ENCODE results near the gene PLXNA4.
"Not testable (repeated sequence)": the region's sequence is repeated elsewhere in the genome, so short reads cannot be mapped to it uniquely, and the experiment has no call there.

PLXNA4 gene

GRCh38 chr7:132609906-132610520, 33.7 kb upstream of the PLXNA4 start:
- Histone ChIP-seq H3K4me1 (ENCODE audit: control insufficient read depth, insufficient read depth, low read length) (peaks cover 2% of the 10 kb centered on the region), H3K27ac (ENCODE audit: insufficient read depth, low read depth, low read length, poor library complexity, severe bottlenecking) (no peak overlapping the region), H3K9me3 (ENCODE audit: control insufficient read depth, low read length) (no peaks in the 10 kb centered on the region), H3K4me3 (ENCODE audit: insufficient read depth, low read depth, low read length) (no peak overlapping the region), H3K27me3 (ENCODE audit: control insufficient read depth, insufficient read depth, low read length, poor library complexity, severe bottlenecking) (peaks cover 8% of the 10 kb centered on the region), H3K36me3 (ENCODE audit: control insufficient read depth, insufficient read depth, low read length) (no peaks in the 10 kb centered on the region)
- 80 to 86% methylated on average over 2 of the region's 2 CpGs for WGBS, 2 experiments

- 89 to 92% methylated on average over 1 of the region's 2 CpGs for WGBS, 2 experiments
- Histone ChIP-seq H3K9me3 (ENCODE audit: control insufficient read depth, low read length) (no peaks in the 10 kb centered on the region), H3K36me3 (ENCODE audit: control insufficient read depth, insufficient read depth, low read length) (no peaks in the 10 kb centered on the region), H3K4me3 (ENCODE audit: insufficient read depth, low read depth, low read length) (no peak overlapping the region), H3K27ac (ENCODE audit: insufficient read depth, low read depth, low read length, poor library complexity, severe bottlenecking) (no peak overlapping the region), H3K4me1 (ENCODE audit: control insufficient read depth, insufficient read depth, low read length) (no peaks in the 10 kb centered on the region), H3K27me3 (ENCODE audit: control insufficient read depth, insufficient read depth, low read length, poor library complexity, severe bottlenecking) (peaks cover 6% of the 10 kb centered on the region)
Observed at GRCh38 chr7:132609222-132609621, 33.0 kb upstream of the PLXNA4 start.

GRCh38 chr7:132608523-132608922, 32.3 kb upstream of the PLXNA4 start:
- 87 to 89% methylated on average over 5 of the region's 5 CpGs for WGBS, 2 experiments

GRCh38 chr7:132607656-132608055, 31.4 kb upstream of the PLXNA4 start:
- Histone ChIP-seq H3K9me3 (ENCODE audit: control insufficient read depth, low read length) (no peaks in the 10 kb centered on the region), H3K4me1 (ENCODE audit: control insufficient read depth, insufficient read depth, low read length) (no peaks in the 10 kb centered on the region), H3K27me3 (ENCODE audit: control insufficient read depth, insufficient read depth, low read length, poor library complexity, severe bottlenecking) (no peaks in the 10 kb centered on the region), H3K36me3 (ENCODE audit: control insufficient read depth, insufficient read depth, low read length) (no peaks in the 10 kb centered on the region), H3K4me3 (ENCODE audit: insufficient read depth, low read depth, low read length) (no peak overlapping the region), H3K27ac (ENCODE audit: insufficient read depth, low read depth, low read length, poor library complexity, severe bottlenecking) (no peak overlapping the region)
- WGBS, 2 experiments: 81 to 86% methylated on average over 2 of the region's 2 CpGs

More at GRCh38 chr7:132608523-132608922, 32.3 kb upstream of the PLXNA4 start:
- no peaks in the 10 kb centered on the region for H3K4me1 ChIP-seq (ENCODE audit: control insufficient read depth, insufficient read depth, low read length)
- H3K27ac ChIP-seq (ENCODE audit: insufficient read depth, low read depth, low read length, poor library complexity, severe bottlenecking): no peak overlapping the region
- H3K4me3 ChIP-seq (ENCODE audit: insufficient read depth, low read depth, low read length): no peak overlapping the region
- H3K27me3 ChIP-seq (ENCODE audit: control insufficient read depth, insufficient read depth, low read length, poor library complexity, severe bottlenecking): peaks cover 6% of the 10 kb centered on the region
- H3K36me3 ChIP-seq (ENCODE audit: control insufficient read depth, insufficient read depth, low read length): no peaks in the 10 kb centered on the region
- no peaks in the 10 kb centered on the region for H3K9me3 ChIP-seq (ENCODE audit: control insufficient read depth, low read length)

GRCh38 chr7:132604121-132604520, 27.9 kb upstream of the PLXNA4 start:
- 90 to 93% methylated on average over 2 of the region's 4 CpGs for WGBS, 2 experiments
- H3K9me3 ChIP-seq (ENCODE audit: control insufficient read depth, low read length): no peaks in the 10 kb centered on the region
- no peaks in the 10 kb centered on the region for H3K4me1 ChIP-seq (ENCODE audit: control insufficient read depth, insufficient read depth, low read length)
- H3K36me3 ChIP-seq (ENCODE audit: control insufficient read depth, insufficient read depth, low read length): no peaks in the 10 kb centered on the region
- H3K27ac ChIP-seq (ENCODE audit: insufficient read depth, low read depth, low read length, poor library complexity, severe bottlenecking): no peak overlapping the region
- no peak overlapping the region for H3K4me3 ChIP-seq (ENCODE audit: insufficient read depth, low read depth, low read length)
- no peaks in the 10 kb centered on the region for H3K27me3 ChIP-seq (ENCODE audit: control insufficient read depth, insufficient read depth, low read length, poor library complexity, severe bottlenecking)

GRCh38 chr7:132603220-132603833, 27.1 kb upstream of the PLXNA4 start:
- 79 to 84% methylated on average over 6 of the region's 6 CpGs for WGBS, 2 experiments
- H3K4me1 ChIP-seq (ENCODE audit: control insufficient read depth, insufficient read depth, low read length): no peaks in the 10 kb centered on the region
- no peaks in the 10 kb centered on the region for H3K27me3 ChIP-seq (ENCODE audit: control insufficient read depth, insufficient read depth, low read length, poor library complexity, severe bottlenecking)
- H3K36me3 ChIP-seq (ENCODE audit: control insufficient read depth, insufficient read depth, low read length): no peaks in the 10 kb centered on the region
- no peaks in the 10 kb centered on the region for H3K9me3 ChIP-seq (ENCODE audit: control insufficient read depth, low read length)
- no peak overlapping the region for H3K27ac ChIP-seq (ENCODE audit: insufficient read depth, low read depth, low read length, poor library complexity, severe bottlenecking)
- no peak overlapping the region for H3K4me3 ChIP-seq (ENCODE audit: insufficient read depth, low read depth, low read length)

- WGBS, 2 experiments: 91 to 92% methylated on average over 1 of the region's 1 CpG
Observed at GRCh38 chr7:132601783-132602182, 25.5 kb upstream of the PLXNA4 start.

GRCh38 chr7:132596588-132596987, 20.3 kb upstream of the PLXNA4 start:
- Histone ChIP-seq H3K36me3 (ENCODE audit: control insufficient read depth, insufficient read depth, low read length) (no peaks in the 10 kb centered on the region), H3K27ac (ENCODE audit: insufficient read depth, low read depth, low read length, poor library complexity, severe bottlenecking) (no peak overlapping the region), H3K27me3 (ENCODE audit: control insufficient read depth, insufficient read depth, low read length, poor library complexity, severe bottlenecking) (no peaks in the 10 kb centered on the region), H3K4me3 (ENCODE audit: insufficient read depth, low read depth, low read length) (no peak overlapping the region), H3K9me3 (ENCODE audit: control insufficient read depth, low read length) (no peaks in the 10 kb centered on the region), H3K4me1 (ENCODE audit: control insufficient read depth, insufficient read depth, low read length) (no peaks in the 10 kb centered on the region)
- WGBS, 2 experiments: 96% methylated on average over 1 of the region's 1 CpG

More at GRCh38 chr7:132601783-132602182, 25.5 kb upstream of the PLXNA4 start:
- no peak overlapping the region for H3K4me3 ChIP-seq (ENCODE audit: insufficient read depth, low read depth, low read length)
- no peaks in the 10 kb centered on the region for H3K9me3 ChIP-seq (ENCODE audit: control insufficient read depth, low read length)
- no peak overlapping the region for H3K27ac ChIP-seq (ENCODE audit: insufficient read depth, low read depth, low read length, poor library complexity, severe bottlenecking)
- no peaks in the 10 kb centered on the region for H3K4me1 ChIP-seq (ENCODE audit: control insufficient read depth, insufficient read depth, low read length)
- H3K27me3 ChIP-seq (ENCODE audit: control insufficient read depth, insufficient read depth, low read length, poor library complexity, severe bottlenecking): no peaks in the 10 kb centered on the region
- no peaks in the 10 kb centered on the region for H3K36me3 ChIP-seq (ENCODE audit: control insufficient read depth, insufficient read depth, low read length)

- not testable (repeated sequence) for H3K9me3 ChIP-seq (ENCODE audit: control insufficient read depth, low read length); H3K36me3 ChIP-seq (ENCODE audit: control insufficient read depth, insufficient read depth, low read length); H3K27ac ChIP-seq (ENCODE audit: insufficient read depth, low read depth, low read length, poor library complexity, severe bottlenecking); H3K4me1 ChIP-seq (ENCODE audit: control insufficient read depth, insufficient read depth, low read length); H3K4me3 ChIP-seq (ENCODE audit: insufficient read depth, low read depth, low read length); H3K27me3 ChIP-seq (ENCODE audit: control insufficient read depth, insufficient read depth, low read length, poor library complexity, severe bottlenecking)
- 95 to 96% methylated on average over 2 of the region's 2 CpGs for WGBS, 2 experiments
Observed at GRCh38 chr7:132594741-132595140, 18.5 kb upstream of the PLXNA4 start.

- Histone ChIP-seq H3K4me1 (ENCODE audit: control insufficient read depth, insufficient read depth, low read length) (no peaks in the 10 kb centered on the region), H3K4me3 (ENCODE audit: insufficient read depth, low read depth, low read length) (no peak overlapping the region), H3K9me3 (ENCODE audit: control insufficient read depth, low read length) (no peaks in the 10 kb centered on the region), H3K27ac (ENCODE audit: insufficient read depth, low read depth, low read length, poor library complexity, severe bottlenecking) (no peak overlapping the region), H3K36me3 (ENCODE audit: control insufficient read depth, insufficient read depth, low read length) (no peaks in the 10 kb centered on the region), H3K27me3 (ENCODE audit: control insufficient read depth, insufficient read depth, low read length, poor library complexity, severe bottlenecking) (no peaks in the 10 kb centered on the region)
- WGBS, 2 experiments: 87 to 89% methylated on average over 6 of the region's 6 CpGs
Observed at GRCh38 chr7:132592936-132593335, 16.7 kb upstream of the PLXNA4 start.

All from ectodermal cell (in vitro differentiated cells).